Limb (tissue), 2 donors: ENCODE data around the gene JTB.

Experiments
- DNase-seq, 2 donors: peaks; one replicate each; pipeline ENCODE4 v3.0.0-alpha.2; 2016; ENCODE audit errors: extremely low spot score in 2 of 2

Gene JTB

DNA sequence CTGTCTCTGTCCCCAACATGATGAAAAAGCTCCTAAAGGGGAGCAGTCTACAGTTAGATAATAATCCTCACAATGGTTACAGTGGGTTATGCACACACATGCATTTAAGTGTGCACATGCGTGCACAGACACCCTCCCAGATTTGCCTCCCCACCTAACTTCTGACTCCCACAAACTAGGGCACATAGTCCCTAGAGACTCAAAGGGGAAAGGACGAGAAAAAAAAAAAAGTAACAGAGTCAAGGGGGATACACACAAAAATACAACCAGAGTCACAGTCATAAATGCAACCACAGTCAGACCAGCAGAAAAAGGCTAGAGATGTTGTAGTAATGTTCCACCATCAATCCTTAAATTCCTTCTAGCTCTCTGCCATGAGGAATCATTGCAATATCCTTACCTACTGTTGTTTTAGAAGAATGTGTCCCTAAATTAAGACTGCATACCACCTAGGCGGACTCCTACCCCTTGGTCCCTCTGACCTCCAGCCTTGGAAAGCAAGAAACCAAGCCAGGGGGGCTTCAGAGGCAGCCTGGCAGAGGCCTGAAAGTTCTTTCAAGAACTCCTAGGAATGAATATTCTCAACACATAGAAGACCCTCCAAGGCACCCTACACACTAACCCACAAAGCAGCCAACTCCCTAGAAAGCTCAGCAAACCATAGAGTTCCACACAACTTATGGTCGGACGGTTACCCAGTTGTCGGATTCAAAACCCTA is 20.3 kb downstream of the JTB start:
- DNase-seq: no peak

DNA sequence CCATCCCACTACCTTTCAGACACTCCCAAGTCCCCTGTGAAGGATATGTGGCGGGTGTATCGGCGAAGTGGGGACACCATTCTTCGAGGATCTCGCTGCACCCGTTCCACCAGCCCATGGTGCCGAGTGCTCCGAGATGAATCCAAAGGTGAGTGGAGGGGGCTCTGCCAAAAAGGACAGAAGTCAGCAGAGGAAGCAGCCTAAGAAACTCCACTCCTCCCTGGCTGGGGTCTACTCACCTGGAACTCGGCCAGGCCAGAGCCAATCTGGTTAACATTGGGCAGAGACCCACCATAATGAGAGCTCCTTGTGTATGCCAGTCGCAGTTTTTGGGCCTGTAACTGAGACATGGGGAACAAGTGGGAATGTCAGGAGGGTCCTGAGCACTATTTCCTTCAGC is 22.6 kb downstream of the JTB start:
- DNase-seq: no peak

GRCh38 chr1:153953859-153954365 is 23.6 kb downstream of the JTB start:
- no peak for DNase-seq

DNA sequence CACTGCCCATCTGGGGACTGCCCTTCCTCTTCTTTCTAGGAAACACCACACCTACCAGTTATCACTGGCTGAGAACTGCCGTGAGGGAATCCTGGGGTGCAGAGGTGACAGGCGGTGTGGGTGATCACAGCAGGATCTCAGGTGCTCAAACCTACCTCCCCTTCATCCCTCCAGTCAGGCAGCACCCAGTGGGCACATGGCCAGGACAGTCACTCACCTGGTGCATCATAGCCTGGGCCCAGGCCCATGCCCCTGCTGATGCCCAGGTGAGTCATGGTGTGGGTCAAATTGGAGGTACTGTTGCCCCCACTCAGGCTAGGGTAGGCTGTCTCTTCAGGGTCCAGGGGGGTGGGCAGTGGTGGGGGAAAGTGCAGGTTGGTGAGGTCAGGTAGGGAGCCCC is 25.7 kb downstream of the JTB start:
- no peak for DNase-seq

GRCh38 chr1:153951183-153951582 is 26.3 kb downstream of the JTB start:
- no peak for DNase-seq

- DNase-seq: peak; percentile 84 to 90
Observed at GRCh38 chr1:153946622-153947241, 30.7 kb downstream of the JTB start, which contains the start of gene DENND4B. TSS of gene DENND4B (minus strand) at chr1:153946718. CDS start at chr1:153944374, 2,344 bp downstream.

DNA sequence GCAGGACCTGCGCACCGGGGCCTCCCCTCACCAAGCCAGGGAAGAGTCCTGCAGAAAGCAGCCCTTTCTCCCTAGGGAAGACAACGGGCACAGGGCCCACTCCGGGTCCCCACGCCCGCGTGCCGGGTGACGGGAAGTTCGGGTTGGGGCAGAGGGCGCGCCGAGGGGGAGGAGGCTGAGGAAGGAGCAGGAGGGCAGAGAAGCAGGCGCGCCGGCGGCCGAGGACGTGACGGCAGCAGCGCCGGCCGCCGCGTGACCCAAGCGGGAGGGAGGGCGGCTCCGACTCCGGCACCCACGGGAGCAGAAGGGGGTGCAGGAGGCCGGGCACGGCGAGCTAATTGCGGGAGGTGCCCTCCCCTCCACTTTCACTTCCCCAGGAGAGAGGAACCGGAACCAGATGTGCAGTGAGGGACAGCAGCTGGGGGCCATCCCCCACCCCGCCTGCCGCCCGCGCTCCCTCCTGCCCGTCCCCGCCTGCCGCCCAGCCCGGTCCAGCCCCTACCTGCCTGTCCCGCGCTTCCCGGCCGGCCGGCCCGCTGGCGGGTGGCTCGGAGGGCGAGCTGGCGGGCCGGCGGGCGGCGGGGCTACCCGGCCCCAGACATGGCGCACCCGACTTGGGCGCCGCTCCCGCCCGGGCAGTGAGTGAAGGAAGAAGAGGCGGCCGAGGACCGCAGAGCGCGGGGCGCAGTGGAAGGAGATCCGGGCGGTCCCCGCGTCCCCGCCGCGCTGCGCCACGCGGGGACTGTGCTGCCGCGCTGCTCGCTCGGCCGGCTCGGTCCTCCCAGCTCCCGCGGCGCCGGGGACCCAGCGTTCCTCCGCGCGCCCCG is 31.5 kb downstream of the JTB start:
- peak; percentile 41 to 78 for DNase-seq

- DNase-seq: no peak
Observed at GRCh38 chr1:153945131-153945794, 32.2 kb downstream of the JTB start.

DNA sequence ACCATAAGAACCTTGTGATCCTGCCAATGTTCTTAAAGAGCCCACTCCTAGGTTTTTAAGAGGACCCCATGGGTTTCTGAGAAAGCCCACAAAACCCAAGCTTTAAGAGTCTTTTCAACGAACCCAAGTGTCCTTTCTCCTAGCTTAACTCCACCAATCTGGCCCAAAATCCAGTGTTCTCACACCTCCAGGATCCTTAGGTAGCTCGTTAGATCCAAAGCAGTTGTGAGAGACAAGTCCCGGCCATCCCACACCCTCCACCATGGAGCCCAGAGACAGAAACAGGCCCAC is 32.7 kb downstream of the JTB start:
- DNase-seq: no peak

DNA sequence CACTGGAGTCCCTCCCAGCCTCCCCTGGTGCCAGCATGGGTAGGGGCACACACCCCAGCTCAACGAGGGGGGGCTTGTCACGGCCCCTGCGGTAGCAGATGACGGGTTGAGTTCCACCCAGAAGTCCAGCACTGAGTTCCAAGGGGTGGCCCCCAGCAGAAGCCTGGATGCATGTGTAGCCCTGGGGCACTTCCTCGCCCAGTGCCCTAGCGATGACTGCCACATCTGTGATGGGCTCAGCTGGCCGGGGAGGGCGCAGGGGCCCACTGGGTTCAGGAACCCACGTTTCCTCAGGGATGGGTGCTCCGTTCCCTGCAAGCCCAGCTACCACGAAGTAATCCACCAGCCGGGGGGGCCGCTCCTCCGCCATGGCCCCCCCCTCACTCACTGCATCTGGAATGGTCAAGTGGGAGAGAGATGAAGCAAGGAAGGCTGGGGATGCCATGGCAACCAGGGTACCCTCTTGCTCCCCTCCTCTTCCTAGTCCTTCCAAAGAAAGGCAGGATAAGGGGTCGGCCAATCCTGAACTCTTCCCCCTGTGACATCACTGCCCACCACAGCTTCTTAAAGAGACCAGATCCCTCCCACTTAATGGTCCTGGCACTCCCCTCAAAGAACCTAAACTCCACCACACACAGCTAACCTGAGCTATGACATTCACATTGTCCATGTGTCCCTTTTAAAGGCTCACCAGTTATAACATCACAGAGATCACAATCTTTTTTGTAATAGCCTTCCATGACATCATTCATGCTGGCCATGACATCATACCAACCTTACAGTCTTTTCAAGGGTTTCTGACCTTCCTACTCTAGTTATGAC is 33.3 kb downstream of the JTB start:
- DNase-seq: no peak

GRCh38 chr1:153942766-153943549 is 34.5 kb downstream of the JTB start:
- DNase-seq: no peak

GRCh38 chr1:153941826-153942725 is 35.4 kb downstream of the JTB start:
- no peak for DNase-seq

DNA sequence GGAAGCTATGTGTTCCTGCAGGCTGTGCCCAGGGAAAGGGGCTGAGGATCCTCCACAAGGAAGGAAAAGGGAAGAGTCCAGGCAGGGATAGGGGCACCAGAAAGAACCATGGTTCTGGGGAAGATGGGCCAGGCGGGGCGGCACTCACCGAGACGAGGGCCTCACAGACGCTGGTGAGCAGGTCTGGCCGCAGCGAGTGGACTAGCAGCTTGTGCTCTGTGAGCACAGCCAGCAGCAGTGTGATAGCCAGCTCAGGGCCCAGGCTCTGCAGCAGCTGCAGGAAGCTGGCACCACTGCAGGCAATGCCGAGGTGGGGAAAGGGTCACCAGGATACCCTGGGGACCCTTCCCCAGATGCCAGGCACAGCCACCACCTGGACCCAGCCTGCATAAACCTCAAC is 36.7 kb downstream of the JTB start:
- no peak for DNase-seq

- no peak for DNase-seq
Observed at GRCh38 chr1:153939476-153939875, 38.0 kb downstream of the JTB start.

DNA sequence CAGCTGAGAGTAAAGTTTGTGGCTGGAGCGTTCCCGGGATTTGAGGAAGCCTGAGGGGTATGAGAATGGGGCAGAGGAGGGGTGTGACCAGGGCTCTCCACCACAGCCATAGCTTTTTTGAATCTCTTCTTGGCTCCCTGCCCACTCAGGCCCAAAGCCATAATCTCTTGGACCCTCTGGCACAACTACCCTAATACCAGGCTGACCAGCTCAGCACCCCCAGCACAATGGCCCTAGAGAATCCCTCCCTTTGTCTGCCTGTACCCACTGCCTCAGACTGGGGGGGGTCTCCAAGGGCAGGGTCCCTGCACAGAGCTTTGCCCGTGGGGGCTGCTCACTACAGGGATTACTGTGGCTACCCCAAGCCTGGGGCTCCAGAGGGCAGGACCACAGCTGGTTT is 38.5 kb downstream of the JTB start:
- DNase-seq: no peak

DNA sequence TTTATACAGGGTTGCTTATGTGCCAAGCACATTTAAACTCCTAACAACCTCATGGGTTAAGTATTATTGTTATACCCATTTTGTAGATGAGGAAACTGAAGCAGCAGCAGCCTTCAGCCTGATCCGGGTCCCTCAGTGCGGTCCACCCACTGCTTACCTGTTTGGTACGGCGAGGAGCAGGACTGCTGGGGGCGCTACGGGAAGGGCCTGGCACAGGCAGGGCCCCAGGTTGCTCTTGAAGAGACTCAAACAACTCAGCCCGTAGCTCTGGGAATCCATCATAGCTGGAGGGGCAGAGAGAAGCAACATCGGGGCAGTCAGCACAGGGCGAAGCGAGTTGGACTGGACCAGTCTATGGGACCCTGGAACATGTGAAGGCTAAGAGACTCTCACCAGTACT is 40.1 kb downstream of the JTB start:
- no peak for DNase-seq

GRCh38 chr1:153936011-153936802 is 41.3 kb downstream of the JTB start:
- DNase-seq: no peak

- no peak for DNase-seq
Observed at GRCh38 chr1:153934746-153935145, 42.7 kb downstream of the JTB start.
